ENCODE results near the gene HAUS7.

DNA sequence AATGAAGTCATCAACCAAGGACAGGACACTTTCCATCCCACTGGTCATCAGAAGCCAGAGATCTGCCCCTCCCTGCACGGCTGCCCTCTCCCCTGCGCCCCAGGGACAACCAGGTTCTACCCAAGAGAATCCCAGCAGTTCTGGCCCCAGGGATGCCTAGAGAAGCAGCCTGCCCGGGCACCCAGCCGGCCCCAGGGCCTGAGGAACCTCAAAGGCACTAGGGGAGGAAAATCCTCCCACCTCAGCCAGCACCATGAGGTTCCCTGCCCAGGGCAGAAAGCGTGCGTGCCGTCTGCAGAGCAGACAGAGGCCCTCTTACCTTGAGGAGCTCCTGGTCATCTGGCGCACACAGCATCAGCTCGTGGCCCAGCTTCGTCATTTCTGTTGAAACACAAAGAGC lies 8.1 kb downstream of the HAUS7 start:
- TF ChIP-seq, protein P1, sequence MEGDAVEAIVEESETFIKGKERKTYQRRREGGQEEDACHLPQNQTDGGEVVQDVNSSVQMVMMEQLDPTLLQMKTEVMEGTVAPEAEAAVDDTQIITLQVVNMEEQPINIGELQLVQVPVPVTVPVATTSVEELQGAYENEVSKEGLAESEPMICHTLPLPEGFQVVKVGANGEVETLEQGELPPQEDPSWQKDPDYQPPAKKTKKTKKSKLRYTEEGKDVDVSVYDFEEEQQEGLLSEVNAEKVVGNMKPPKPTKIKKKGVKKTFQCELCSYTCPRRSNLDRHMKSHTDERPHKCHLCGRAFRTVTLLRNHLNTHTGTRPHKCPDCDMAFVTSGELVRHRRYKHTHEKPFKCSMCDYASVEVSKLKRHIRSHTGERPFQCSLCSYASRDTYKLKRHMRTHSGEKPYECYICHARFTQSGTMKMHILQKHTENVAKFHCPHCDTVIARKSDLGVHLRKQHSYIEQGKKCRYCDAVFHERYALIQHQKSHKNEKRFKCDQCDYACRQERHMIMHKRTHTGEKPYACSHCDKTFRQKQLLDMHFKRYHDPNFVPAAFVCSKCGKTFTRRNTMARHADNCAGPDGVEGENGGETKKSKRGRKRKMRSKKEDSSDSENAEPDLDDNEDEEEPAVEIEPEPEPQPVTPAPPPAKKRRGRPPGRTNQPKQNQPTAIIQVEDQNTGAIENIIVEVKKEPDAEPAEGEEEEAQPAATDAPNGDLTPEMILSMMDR (IDR thresholded peaks at IDR 0.05): no peak
- TF ChIP-seq POLR2AphosphoS5 (IDR thresholded peaks at IDR 0.05) (no peak), POLR2A (IDR thresholded peaks at IDR 0.05) (no peak)

Measured in stomach (tissue), 4 donors.